H9 (cell line): ENCODE measurements around the gene PLXNC1. TPM values are rescaled to one million over a fixed set of nuclear protein-coding genes. Genes with fewer than 3 reads are reported as not detected.

Experiments used
- DNase-seq: peaks from one replicate; pipeline ENCODE4 v3.0.0-alpha.2; 2017
- H2AFZ ChIP-seq: one replicate; pipeline ENCODE4 v1.6.1; 2013; ENCODE audit warnings: mild to moderate bottlenecking, low read length, control low read depth, moderate library complexity
- H2AK5ac ChIP-seq: 2 replicates; pipeline ENCODE4 v1.6.1; 2013; ENCODE audit warnings: low read length, control low read depth, mixed read lengths; ENCODE audit not compliant: insufficient read length
- H2BK120ac ChIP-seq: one replicate; pipeline ENCODE4 v1.6.1; 2013; ENCODE audit warnings: low read depth, mild to moderate bottlenecking, low read length, control low read depth, inconsistent platforms; ENCODE audit not compliant: poor library complexity, severe bottlenecking
- H2BK12ac ChIP-seq: 2 replicates; pipeline ENCODE4 v1.6.1; 2013; ENCODE audit warnings: low read length, control low read depth, mixed read lengths, low read depth; ENCODE audit not compliant: insufficient read length
- H2BK15ac ChIP-seq: 2 replicates; pipeline ENCODE4 v1.6.1; 2013; ENCODE audit warnings: low read depth, low read length, control low read depth
- H2BK20ac ChIP-seq: one replicate; pipeline ENCODE4 v1.6.1; 2013; ENCODE audit warnings: low read depth, mild to moderate bottlenecking, low read length, control low read depth, inconsistent platforms; ENCODE audit not compliant: poor library complexity, severe bottlenecking
- H2BK5ac ChIP-seq: 2 replicates; pipeline ENCODE4 v1.6.1; 2013; ENCODE audit warnings: low read length, control low read depth, mixed read lengths; ENCODE audit not compliant: insufficient read length
- H3K14ac ChIP-seq: 2 replicates; pipeline ENCODE4 v1.6.1; 2013; ENCODE audit warnings: low read length, control low read depth; ENCODE audit not compliant: insufficient read depth
- H3K18ac ChIP-seq: 2 replicates; pipeline ENCODE4 v1.6.1; 2013; ENCODE audit warnings: low read depth, mild to moderate bottlenecking, mixed read lengths, low read length, control low read depth; ENCODE audit not compliant: insufficient read length
- H3K23ac ChIP-seq: 2 replicates; pipeline ENCODE4 v1.6.1; 2013; ENCODE audit warnings: low read length, control low read depth, mixed read lengths, low read depth; ENCODE audit not compliant: insufficient read length
- H3K23me2 ChIP-seq: 2 replicates; pipeline ENCODE4 v1.6.1; 2013; ENCODE audit warnings: low read depth, mild to moderate bottlenecking, mixed read lengths, low read length, control low read depth; ENCODE audit not compliant: insufficient read length, poor library complexity, severe bottlenecking
- H3K27ac ChIP-seq: 2 replicates; pipeline ENCODE4 v1.5.1; 2013; ENCODE audit warnings: low read length, control low read depth, mixed read lengths, low read depth; ENCODE audit not compliant: insufficient read length
- H3K27me3 ChIP-seq: 2 replicates; pipeline ENCODE4 v1.6.1; 2013; ENCODE audit warnings: low read length, control low read depth, inconsistent platforms; ENCODE audit not compliant: insufficient read depth
- H3K4ac ChIP-seq: 2 replicates; pipeline ENCODE4 v1.6.1; 2013; ENCODE audit warnings: low read depth, mild to moderate bottlenecking, control low read depth, inconsistent platforms, low read length, moderate library complexity
- H3K4me1 ChIP-seq: 2 replicates; pipeline ENCODE4 v1.6.1; 2013; ENCODE audit warnings: low read length, control low read depth, inconsistent platforms; ENCODE audit not compliant: insufficient read depth
- H3K4me2 ChIP-seq: 2 replicates; pipeline ENCODE4 v1.6.1; 2013; ENCODE audit warnings: low read length, control low read depth, mixed read lengths; ENCODE audit not compliant: insufficient read length, insufficient read depth
- H3K56ac ChIP-seq: 2 replicates; pipeline ENCODE4 v1.6.1; 2013; ENCODE audit warnings: low read depth, mild to moderate bottlenecking, mixed read lengths, low read length, control low read depth; ENCODE audit not compliant: insufficient read length
- H3K79me1 ChIP-seq: 2 replicates; pipeline ENCODE4 v1.6.1; 2013; ENCODE audit warnings: low read depth, mild to moderate bottlenecking, moderate library complexity, low read length, control low read depth, inconsistent platforms; ENCODE audit not compliant: insufficient read depth, poor library complexity, severe bottlenecking
- H3K79me2 ChIP-seq: 2 replicates; pipeline ENCODE4 v1.6.1; 2013; ENCODE audit warnings: low read length, control low read depth, inconsistent platforms; ENCODE audit not compliant: insufficient read depth
- H3K9ac ChIP-seq: 2 replicates; pipeline ENCODE4 v1.6.1; 2013; ENCODE audit warnings: low read length, control low read depth, mixed read lengths; ENCODE audit not compliant: insufficient read length; ENCODE audit errors: extremely low read depth
- H3K9me3 ChIP-seq: one replicate; pipeline ENCODE4 v1.6.1; 2013; ENCODE audit warnings: low read depth, low read length, inconsistent platforms; ENCODE audit not compliant: control insufficient read depth
- H3T11ph ChIP-seq: one replicate; pipeline ENCODE4 v1.6.1; 2013; ENCODE audit warnings: mild to moderate bottlenecking, low read length, control low read depth, inconsistent platforms
- H4K20me1 ChIP-seq: one replicate; pipeline ENCODE4 v1.6.1; 2013; ENCODE audit not compliant: control insufficient read depth, insufficient read length, insufficient read depth
- H4K5ac ChIP-seq: 2 replicates; pipeline ENCODE4 v1.6.1; 2013; ENCODE audit warnings: low read depth, mild to moderate bottlenecking, mixed read lengths, low read length, control low read depth; ENCODE audit not compliant: insufficient read length
- H4K8ac ChIP-seq: replicated peaks from 2 replicates; pipeline ENCODE4 v1.6.1; 2013; ENCODE audit warnings: low read length, control low read depth, mixed read lengths, low read depth; ENCODE audit not compliant: insufficient read length
- H4K91ac ChIP-seq: 2 replicates; pipeline ENCODE4 v1.6.1; 2013; ENCODE audit warnings: low read depth, mild to moderate bottlenecking, moderate library complexity, mixed read lengths, low read length, control low read depth; ENCODE audit not compliant: insufficient read length
- H3K27ac Mint-ChIP-seq, 3 experiments: 2 replicates in 2 of 3; 3 replicates in 1 of 3; pipeline ENCODE4 v1.8.0; 2020 to 2021; ENCODE audit warnings: mixed read lengths in 3 of 3, mild to moderate bottlenecking in 1 of 3, moderate library complexity in 1 of 3
- H3K27me3 Mint-ChIP-seq: 2 replicates; pipeline ENCODE4 v1.8.0; 2021; ENCODE audit warnings: low read depth, mild to moderate bottlenecking, moderate library complexity, mixed read lengths
- H3K36me3 Mint-ChIP-seq, 3 experiments: 2 replicates in 2 of 3; 3 replicates in 1 of 3; pipeline ENCODE4 v1.8.0; 2020 to 2021; ENCODE audit warnings: low read depth in 3 of 3, mixed read lengths in 3 of 3; ENCODE audit not compliant: insufficient read depth in 1 of 3
- H3K4me1 Mint-ChIP-seq, 2 experiments: 2 replicates each; pipeline ENCODE4 v1.8.0; 2020; ENCODE audit warnings: mixed read lengths in 2 of 2
- H3K4me3 Mint-ChIP-seq, 2 experiments: 2 replicates in 1 of 2; 3 replicates in 1 of 2; pipeline ENCODE4 v1.8.0; 2020 to 2021; ENCODE audit warnings: mild to moderate bottlenecking in 2 of 2, mixed read lengths in 2 of 2, moderate library complexity in 1 of 2
- H3K9me3 Mint-ChIP-seq, 2 experiments: 2 replicates in 1 of 2; 3 replicates in 1 of 2; pipeline ENCODE4 v1.8.0; 2020; ENCODE audit warnings: mild to moderate bottlenecking in 2 of 2, mixed read lengths in 2 of 2, moderate library complexity in 1 of 2
- CTCF ChIP-seq: fragments of 200-600 bp; sonication (generic); conservative IDR thresholded peaks from 3 replicates; pipeline ENCODE4 v1.8.0; 2021; ENCODE audit warnings: antibody characterized with exemption, mild to moderate bottlenecking
- WGBS: extraction: QIAGEN DNeasy Blood & Tissue Kit; methylation state at CpG from one replicate; pipeline ENCODE4 v1.1.7; 2013; ENCODE audit warnings: missing lambda C conversion rate, low lambda C conversion rate, mixed read lengths; ENCODE audit not compliant: insufficient read length; ENCODE audit errors: extremely low coverage; 5-methylcytosine and 5-hydroxymethylcytosine counted together
- total RNA-seq: library from RNA; stranded (reverse); gene quantifications from 2 replicates; pipeline ENCODE4 v1.2.1, GENCODE V29; 2021

Gene PLXNC1
- total RNA-seq, 1 experiment from 2014 or later: 1.2 TPM

DNA sequence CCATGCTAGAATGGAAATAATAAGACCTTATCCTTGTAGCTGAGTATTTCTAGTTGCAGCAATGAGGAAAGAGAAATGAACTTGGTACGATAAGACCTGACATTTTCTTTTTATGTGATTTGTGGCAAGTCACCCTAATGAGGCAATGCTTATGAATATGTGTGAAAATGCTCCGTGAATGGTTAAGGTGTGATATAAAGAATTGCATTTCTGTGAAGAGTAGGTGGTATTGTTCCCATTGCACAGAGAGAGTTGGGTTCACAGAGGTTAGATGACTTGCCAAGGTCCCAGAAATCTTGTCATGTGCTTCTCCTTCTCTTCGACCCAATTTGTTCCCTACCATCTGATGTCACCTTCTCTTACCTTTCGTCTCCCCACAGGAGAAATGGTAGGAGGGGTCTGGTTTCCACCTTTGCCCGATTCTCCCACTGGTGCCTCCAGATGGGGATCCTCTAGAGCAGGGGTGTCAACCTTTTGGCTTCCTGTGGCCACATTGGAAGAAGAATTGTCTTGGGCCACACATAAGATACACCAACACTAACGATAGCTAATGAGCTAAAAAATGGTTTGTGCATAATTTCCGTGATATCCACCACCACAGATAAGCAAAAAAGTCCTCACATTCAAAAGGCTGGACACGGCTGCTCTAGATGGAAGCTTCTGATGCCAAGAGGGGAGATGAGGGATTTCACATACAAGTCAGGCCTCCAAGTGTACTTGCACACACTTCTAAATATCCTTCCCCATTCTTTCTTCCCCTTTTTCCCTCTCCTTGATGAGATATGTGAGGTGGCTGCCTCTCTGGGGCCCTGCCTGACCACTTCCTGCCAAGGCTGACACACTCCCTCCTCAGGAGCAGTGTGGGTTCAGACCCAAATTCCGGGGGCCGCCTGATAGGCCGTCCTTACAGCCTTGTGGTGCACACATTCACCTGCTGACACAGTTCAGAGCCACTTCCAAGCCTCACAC, 96.1 kb downstream of the PLXNC1 start:
- no peak overlapping the region for H3K27ac Mint-ChIP-seq
- no peak overlapping the region for H2BK12ac ChIP-seq
- H2BK120ac ChIP-seq: no peak overlapping the region
- H3K4me1 ChIP-seq: no peaks in the 10 kb centered on the region; the same call in 1 of the 2 replicates
- no peaks in the 10 kb centered on the region for H3K79me2 ChIP-seq
- H3K79me1 ChIP-seq: no peaks in the 10 kb centered on the region
- no peaks in the 10 kb centered on the region for H3K27me3 ChIP-seq
- no peak overlapping the region for H4K91ac ChIP-seq
- no peak overlapping the region for H3K56ac ChIP-seq
- H3K27ac ChIP-seq: no peak overlapping the region
- no peak overlapping the region for H3K4me3 Mint-ChIP-seq
- no peak overlapping the region for H3K4ac ChIP-seq
- TF ChIP-seq CTCF: no peak
- no peak overlapping the region for H3K23ac ChIP-seq
- H4K8ac ChIP-seq: no peak overlapping the region
- H3K4me1 Mint-ChIP-seq: peaks cover 20 to 27% of the 10 kb centered on the region in 2 experiments
- no peaks in the 10 kb centered on the region for H4K20me1 ChIP-seq
- WGBS: no CpG with 5 or more reads among the region's 11 CpGs
- H2BK20ac ChIP-seq: no peak overlapping the region
- H3K14ac ChIP-seq: no peak overlapping the region
- H2BK5ac ChIP-seq: no peak overlapping the region
- H3K23me2 ChIP-seq: no peaks in the 10 kb centered on the region
- no peak overlapping the region for H2AK5ac ChIP-seq
- no peak overlapping the region for H3T11ph ChIP-seq
- DNase-seq: no peak
- no peaks in the 10 kb centered on the region for H3K9me3 ChIP-seq
- peaks cover 4% of the 10 kb centered on the region; the same call in 1 of the 2 replicates for H3K27me3 Mint-ChIP-seq
- H3K36me3 Mint-ChIP-seq: no peaks in the 10 kb centered on the region
- no peak overlapping the region for H3K9ac ChIP-seq
- H2AFZ ChIP-seq: no peak overlapping the region
- no peak overlapping the region for H3K4me2 ChIP-seq
- H3K18ac ChIP-seq: no peak overlapping the region
- no peaks in the 10 kb centered on the region for H3K9me3 Mint-ChIP-seq
- H4K5ac ChIP-seq: no peak overlapping the region
- no peak overlapping the region for H2BK15ac ChIP-seq
